PC-9 (cell line): ENCODE data around the gene CDK12. TPM values are rescaled to one million over a fixed set of nuclear protein-coding genes. Genes with fewer than 3 reads are reported as not detected.
"Not testable (repeated sequence)": the region's sequence is repeated elsewhere in the genome, so short reads cannot be mapped to it uniquely, and the experiment has no call there.

Source experiments
- BruUV-seq: library from RNA; stranded (reverse); fragments of 400-500 nt; replicated peaks from 2 replicates; lab custom pipeline; 2021; lab: Mats Ljungman, UMichigan
- CTCF ChIA-PET: fragments of 300-600 bp; sonication (Branson Sonifier 250); formaldehyde crosslinking; loops from one replicate; lab custom pipeline; 2022; ENCODE audit warnings: antibody characterized with exemption; lab: Charles Lee
- POLR2A ChIA-PET: fragments of 300-600 bp; sonication (Branson Sonifier 250); formaldehyde crosslinking; loops from one replicate; lab custom pipeline; 2022; ENCODE audit warnings: antibody characterized with exemption; ENCODE audit not compliant: unreplicated experiment; lab: Charles Lee
- DNase-seq, 2 experiments: peaks; one replicate each; pipeline versions ENCODE4 v3.0.0 to v3.0.0-alpha.2; 2015 to 2022; ENCODE audit warnings: mixed read lengths in 1 of 2
- H2AFZ ChIP-seq: fragments of 200-600 bp; sonication (generic); 2 replicates; pipeline ENCODE4 v1.8.1; 2017; ENCODE audit warnings: antibody characterized with exemption
- H3F3A ChIP-seq: fragments of 200-600 bp; sonication (generic); 2 replicates; pipeline ENCODE4 v1.8.1; 2017; ENCODE audit warnings: antibody characterized with exemption, mild to moderate bottlenecking, low read depth; ENCODE audit not compliant: insufficient read depth
- H3K27ac ChIP-seq: fragments of 200-600 bp; sonication (generic); 2 replicates; pipeline ENCODE4 v1.6.1; 2016; ENCODE audit warnings: mixed run types
- H3K27me3 ChIP-seq: fragments of 200-600 bp; sonication (generic); 2 replicates; pipeline ENCODE4 v1.6.1; 2016; ENCODE audit warnings: low read depth, mixed run types; ENCODE audit not compliant: insufficient read depth
- H3K36me3 ChIP-seq: fragments of 200-600 bp; sonication (generic); 2 replicates; pipeline ENCODE4 v1.6.1; 2016; ENCODE audit warnings: low read depth, mixed run types
- H3K4me1 ChIP-seq: fragments of 200-600 bp; sonication (generic); replicated peaks from 2 replicates; pipeline ENCODE4 v1.6.1; 2016; ENCODE audit warnings: mixed run types; ENCODE audit not compliant: insufficient read depth
- H3K4me2 ChIP-seq: fragments of 200-600 bp; sonication (generic); 2 replicates; pipeline ENCODE4 v1.6.1; 2017; ENCODE audit warnings: mixed run types
- H3K4me3 ChIP-seq: fragments of 200-600 bp; sonication (generic); 2 replicates; pipeline ENCODE4 v1.6.1; 2016; ENCODE audit warnings: mixed run types
- H3K79me2 ChIP-seq: fragments of 200-600 bp; sonication (generic); 2 replicates; pipeline ENCODE4 v1.6.1; 2017; ENCODE audit warnings: low read depth, mixed run types
- H3K9me2 ChIP-seq: fragments of 200-600 bp; sonication (generic); 2 replicates; pipeline ENCODE4 v1.8.1; 2017; ENCODE audit warnings: mild to moderate bottlenecking; ENCODE audit not compliant: insufficient read depth
- H3K9me3 ChIP-seq: fragments of 200-600 bp; sonication (generic); 2 replicates; pipeline ENCODE4 v1.8.1; 2016; ENCODE audit warnings: low read depth; ENCODE audit not compliant: insufficient read depth
- H4K20me1 ChIP-seq: fragments of 200-600 bp; sonication (generic); 2 replicates; pipeline ENCODE4 v1.8.1; 2017; ENCODE audit not compliant: insufficient read depth
- CTCF ChIP-seq: fragments of 200-600 bp; sonication (generic); conservative IDR thresholded peaks from 2 replicates; pipeline ENCODE4 v1.6.1; 2017; ENCODE audit warnings: mixed run types, antibody characterized with exemption, mild to moderate bottlenecking, moderate library complexity
- EZH2 ChIP-seq: fragments of 200-600 bp; sonication (generic); IDR thresholded peaks from 2 replicates; pipeline ENCODE4 v1.8.0; 2017; ENCODE audit warnings: antibody characterized with exemption, low read depth
- intact Hi-C: fragments of 100-400 bp; cut with micrococcal nuclease; formaldehyde crosslinking; loops from one replicate; pipeline ENCODE4 v1.10.0; 2022; ENCODE audit not compliant: unreplicated experiment
- total RNA-seq: library from RNA; stranded (reverse); gene quantifications from 2 replicates; pipeline ENCODE4 v1.2.3, GENCODE V29; 2021

The CDK12 gene
- total RNA-seq, 1 experiment from 2014 or later: 64.3 TPM

GRCh38 chr17:39536468-39536867 lies 75.2 kb downstream of the CDK12 start:
- H3F3A ChIP-seq: peaks cover 47% of the 10 kb centered on the region
- ChIA-PET CTCF (interaction anchor here (0.5 to 0.6 kb wide), 2 partner anchors 252 to 1366 kb away, joined by 4 read pairs; no protein-coding TSS in a partner anchor), POLR2A (interaction anchor here (0.5 to 0.7 kb wide), 2 partner anchors 32 to 266 kb away, joined by 4 to 10 read pairs; no protein-coding TSS in a partner anchor)
- no peak for DNase-seq
- no peaks in the 10 kb centered on the region for H3K9me3 ChIP-seq
- H3K27ac ChIP-seq: no peak overlapping the region
- intact Hi-C loops: no loop called here
- H3K4me1 ChIP-seq: peaks cover 41% of the 10 kb centered on the region
- H3K4me2 ChIP-seq: no peak overlapping the region
- H3K27me3 ChIP-seq: no peaks in the 10 kb centered on the region
- TF ChIP-seq CTCF: no peak
- no peak for TF ChIP-seq EZH2
- BruUV-seq: no TSS peak
- no peaks in the 10 kb centered on the region for H3K79me2 ChIP-seq
- peaks cover 4% of the 10 kb centered on the region for H4K20me1 ChIP-seq
- H3K9me2 ChIP-seq: no peaks in the 10 kb centered on the region
- H3K4me3 ChIP-seq: no peak overlapping the region
- H2AFZ ChIP-seq: no peak overlapping the region
- H3K36me3 ChIP-seq: no peaks in the 10 kb centered on the region; the same call in 1 of the 2 replicates

GRCh38 chr17:39537364-39537763 lies 76.1 kb downstream of the CDK12 start:
- H3K9me3 ChIP-seq, H3K79me2 ChIP-seq, intact Hi-C loops, H2AFZ ChIP-seq, BruUV-seq, H3K9me2 ChIP-seq, DNase-seq, H3K27me3 ChIP-seq, H3K27ac ChIP-seq, H3K4me2 ChIP-seq, H3K4me3 ChIP-seq, CTCF ChIA-PET, H4K20me1 ChIP-seq, H3K36me3 ChIP-seq: not testable (repeated sequence)
- POLR2A ChIA-PET: interaction anchor here (0.6 kb wide), 1 partner anchor 52 kb away, joined by 12 read pairs; no protein-coding TSS in a partner anchor
- Histone ChIP-seq H3F3A (peaks cover 47% of the 10 kb centered on the region), H3K4me1 (peaks cover 34% of the 10 kb centered on the region)

GRCh38 chr17:39538866-39539265 lies 77.6 kb downstream of the CDK12 start:
- H4K20me1 ChIP-seq: no peaks in the 10 kb centered on the region
- intact Hi-C loops: no loop called here
- CTCF ChIA-PET: no interaction called here
- no TSS peak for BruUV-seq
- no peak overlapping the region for H3K4me2 ChIP-seq
- no peak for TF ChIP-seq CTCF
- TF ChIP-seq EZH2: no peak
- no peaks in the 10 kb centered on the region; the same call in 1 of the 2 replicates for H3K36me3 ChIP-seq
- no peaks in the 10 kb centered on the region for H3K9me2 ChIP-seq
- no peaks in the 10 kb centered on the region for H3K27me3 ChIP-seq
- H3K27ac ChIP-seq: no peak overlapping the region
- no peak overlapping the region for H3K4me3 ChIP-seq
- no peaks in the 10 kb centered on the region for H3K79me2 ChIP-seq
- no peaks in the 10 kb centered on the region for H3K9me3 ChIP-seq
- POLR2A ChIA-PET: interaction anchor here (0.6 to 0.7 kb wide), 2 partner anchors 39 to 235 kb away, joined by 4 to 8 read pairs; no protein-coding TSS in a partner anchor
- peaks cover 37% of the 10 kb centered on the region for H3F3A ChIP-seq
- peaks cover 19% of the 10 kb centered on the region for H3K4me1 ChIP-seq
- peak in 1 of 2 experiments; percentile 46 for DNase-seq
- H2AFZ ChIP-seq: no peak overlapping the region
